GM12878 (cell line): ENCODE measurements around the gene FOSL1. TPM values are rescaled to one million over a fixed set of nuclear protein-coding genes. Genes with fewer than 3 reads are reported as not detected.

ENCODE experiments used
- ATAC-seq: fragments of 200-7000 bp; cut with Tn5 transposase; 3 replicates; pipeline ENCODE4 v1.9.1; 2020; ENCODE audit warnings: mild to moderate bottlenecking, moderate library complexity
- BruUV-seq: library from RNA; stranded (reverse); fragments of 400-500 nt; replicated peaks from 2 replicates; lab custom pipeline; 2021; lab: Mats Ljungman, UMichigan
- CTCF ChIA-PET: fragments of 300-600 bp; sonication (Branson Sonifier 250); formaldehyde crosslinking; extraction: SDS; loops from one replicate; lab custom pipeline; 2021; ENCODE audit warnings: inconsistent platforms; lab: Yijun Ruan, JAX
- POLR2A ChIA-PET: fragments of 350-600 bp; formaldehyde crosslinking; extraction: SDS; loops from one replicate; lab custom pipeline; 2021; ENCODE audit warnings: inconsistent platforms; lab: Charles Lee
- RAD21 ChIA-PET: fragments of 300-600 bp; sonication (Branson Sonifier 250); formaldehyde crosslinking; loops from one replicate; lab custom pipeline; 2023; ENCODE audit warnings: antibody characterized with exemption; ENCODE audit not compliant: unreplicated experiment; lab: Charles Lee
- SMC1A ChIA-PET: fragments of 300-600 bp; sonication (Branson Sonifier 250); formaldehyde crosslinking; loops from one replicate; lab custom pipeline; 2023; ENCODE audit not compliant: unreplicated experiment, uncharacterized antibody; lab: Charles Lee
- DNase-seq: peaks from one replicate; pipeline ENCODE4 v3.0.0-alpha.2; 2011; ENCODE audit warnings: low read depth, low spot score
- FAIRE-seq: peaks from 3 replicates; lab custom pipeline; 2011; peaks lifted over from hg19 to GRCh38; lab: Jason Lieb, UNC
- H2AFZ ChIP-seq: 2 replicates; pipeline ENCODE4 v1.6.0; 2011; ENCODE audit warnings: low read depth, low read length, control low read depth; ENCODE audit not compliant: control insufficient read depth
- H3K27ac ChIP-seq: 2 replicates; pipeline ENCODE4 v1.5.1; 2011; ENCODE audit warnings: control low read depth; ENCODE audit not compliant: control insufficient read depth, insufficient read depth
- H3K27me3 ChIP-seq, 2 experiments: replicated peaks in 1 of 2; 2 replicates each; pipeline versions ENCODE4 v1.6.0 to v1.6.1; 2011; ENCODE audit warnings: low read length in 1 of 2; ENCODE audit not compliant: control insufficient read depth in 2 of 2, insufficient read depth in 2 of 2
- H3K36me3 ChIP-seq, 2 experiments: 2 replicates each; pipeline ENCODE4 v1.5.1; 2011; ENCODE audit warnings: low read length in 1 of 2; ENCODE audit not compliant: control insufficient read depth in 2 of 2, insufficient read depth in 2 of 2
- H3K4me1 ChIP-seq: 2 replicates; pipeline ENCODE4 v1.6.1; 2011; ENCODE audit warnings: mild to moderate bottlenecking, low read length, moderate library complexity, mixed read lengths; ENCODE audit not compliant: control insufficient read depth, insufficient read depth
- H3K4me2 ChIP-seq: 2 replicates; pipeline ENCODE4 v1.6.0; 2011; ENCODE audit warnings: control low read depth; ENCODE audit not compliant: control insufficient read depth, insufficient read depth
- H3K4me3 ChIP-seq: fragments of 200-600 bp; sonication (generic); 2 replicates; pipeline ENCODE4 v1.5.1; 2016
- H3K79me2 ChIP-seq: 2 replicates; pipeline ENCODE4 v1.6.0; 2011; ENCODE audit warnings: low read length; ENCODE audit not compliant: control insufficient read depth, insufficient read depth
- H3K9ac ChIP-seq: 2 replicates; pipeline ENCODE4 v1.8.0; 2011; ENCODE audit warnings: low read length, control low read depth, mixed read lengths; ENCODE audit not compliant: control insufficient read depth, insufficient read depth
- H3K9me3 ChIP-seq: replicated peaks from 3 replicates; pipeline ENCODE4 v1.5.1; 2011; ENCODE audit warnings: mild to moderate bottlenecking, low read length; ENCODE audit not compliant: control insufficient read depth, insufficient read depth
- H4K20me1 ChIP-seq: 2 replicates; pipeline ENCODE4 v1.6.0; 2011; ENCODE audit not compliant: control insufficient read depth, insufficient read depth
- CBFB ChIP-seq: IDR thresholded peaks from 2 replicates; pipeline ENCODE4 v1.6.1; 2016; ENCODE audit warnings: antibody characterized with exemption, low read depth
- EED ChIP-seq: sonication (generic); IDR thresholded peaks from 2 replicates; pipeline ENCODE4 v1.6.1; 2016; ENCODE audit warnings: antibody characterized with exemption, low read depth
- ELK1 ChIP-seq: IDR thresholded peaks from 2 replicates; pipeline ENCODE4 v1.6.1; 2012; ENCODE audit warnings: low read depth, low read length, improper control_type of control experiment
- GATAD2B ChIP-seq: fragments of 450-650 bp; conservative IDR thresholded peaks from 2 replicates; pipeline ENCODE4 v1.6.1; 2017; ENCODE audit warnings: low read depth, mild to moderate bottlenecking, moderate library complexity
- NFXL1 ChIP-seq: fragments of 450-650 bp; IDR thresholded peaks from 2 replicates; pipeline ENCODE4 v1.6.1; 2017; ENCODE audit warnings: antibody characterized with exemption, mild to moderate bottlenecking, borderline replicate concordance
- NFYA ChIP-seq: IDR thresholded peaks from 2 replicates; pipeline ENCODE4 v1.6.1; 2011; ENCODE audit warnings: low read depth, mild to moderate bottlenecking, low read length, improper control_type of control experiment, borderline replicate concordance
- NFYB ChIP-seq: IDR thresholded peaks from 2 replicates; pipeline ENCODE4 v1.6.1; 2011; ENCODE audit warnings: low read depth, mild to moderate bottlenecking, low read length, improper control_type of control experiment, moderate library complexity; ENCODE audit not compliant: insufficient read depth
- NR2C2 ChIP-seq: IDR thresholded peaks from 2 replicates; pipeline ENCODE4 v1.6.1; 2011; ENCODE audit warnings: borderline replicate concordance, low read depth; ENCODE audit not compliant: control insufficient read depth, insufficient read length
- NR2F1 ChIP-seq: fragments of 450-650 bp; conservative IDR thresholded peaks from 2 replicates; pipeline ENCODE4 v1.6.1; 2017; ENCODE audit warnings: mild to moderate bottlenecking
- RCOR1 ChIP-seq: conservative IDR thresholded peaks from 2 replicates; pipeline ENCODE4 v1.6.1; 2012; ENCODE audit warnings: low read depth, low read length, improper control_type of control experiment
- USF2 ChIP-seq: IDR thresholded peaks from 2 replicates; pipeline ENCODE4 v1.6.1; 2011; ENCODE audit warnings: low read depth, low read length, improper control_type of control experiment, borderline replicate concordance
- YY1 ChIP-seq: IDR thresholded peaks from 2 replicates; pipeline ENCODE4 v1.6.1; 2011; ENCODE audit warnings: low read depth, mild to moderate bottlenecking, low read length
- ZBTB4 ChIP-seq: fragments of 450-650 bp; formaldehyde crosslinking; IDR thresholded peaks from 2 replicates; pipeline ENCODE4 v1.4.0; 2022; ENCODE audit warnings: mild to moderate bottlenecking, moderate library complexity
- ZNF24 ChIP-seq: fragments of 450-650 bp; IDR thresholded peaks from 2 replicates; pipeline ENCODE4 v1.6.1; 2017; ENCODE audit warnings: antibody characterized with exemption, mild to moderate bottlenecking
- ZNF592 ChIP-seq: fragments of 450-650 bp; IDR thresholded peaks from 2 replicates; pipeline ENCODE4 v1.6.1; 2017; ENCODE audit warnings: mild to moderate bottlenecking, moderate library complexity
- WGBS: methylation state at CpG from one replicate; pipeline ENCODE4 v1.1.6; 2016; ENCODE audit warnings: low lambda C conversion rate; ENCODE audit not compliant: insufficient replicate concordance, insufficient coverage; ENCODE audit errors: missing lambda C conversion rate; 5-methylcytosine and 5-hydroxymethylcytosine counted together
- in situ Hi-C: fragments of 300-500 bp; cut with MboI; formaldehyde crosslinking; loops from 9 replicates; pipeline ENCODE4 v1.14.3; 2018; ENCODE audit warnings: mixed read lengths
- intact Hi-C: fragments of 100-400 bp; cut with micrococcal nuclease; formaldehyde crosslinking; loops from one replicate; pipeline ENCODE4 v1.14.2; 2022; ENCODE audit not compliant: unreplicated experiment
- polyA plus RNA-seq, 11 experiments: library from polyadenylated mRNA; depleted of rRNA in 4 of 11; unstranded in 6 of 11; stranded (reverse) in 5 of 11; fragments of >200 nt; fragmentation: Nextera tagmentation in 4 of 11; fragmentation: Illumina TruSeq in 1 of 11; extraction: Ambion mirVana in 4 of 11; extraction: Trizol in 1 of 11; gene quantifications; 1 replicate in 1 of 11; 2 replicates in 10 of 11; pipeline versions ENCODE4 v1.2.1 to v1.2.3, GENCODE V29; 2011 to 2016; ENCODE audit warnings: inconsistent platforms in 2 of 11, missing spikeins in 2 of 11, low read depth in 1 of 11
- total RNA-seq, 4 experiments: library from RNA; depleted of rRNA in 3 of 4; stranded (reverse); fragments of >200 nt in 3 of 4; fragmentation: Illumina TruSeq in 1 of 4; extraction: Trizol in 1 of 4; gene quantifications; 2 replicates each; pipeline versions ENCODE4 v1.2.1 to v1.2.3, GENCODE V29; 2013 to 2021

The FOSL1 gene
- total and polyA plus RNA-seq, 10 of the 15 experiments (the other 5 are each of a cell fraction or from before 2014, with no cell fraction given) = 0.82 to 5.4 (median 2.1) TPM

- in situ Hi-C loops = no loop called here
- TF ChIP-seq ZNF24 (no peak), EED (no peak), YY1 (no peak), NFYB (no peak), NR2F1 (no peak), ZBTB4 (CRISPR knock-in tag) (no peak), ZNF592 (no peak), ELK1 (no peak), NFYA (no peak), GATAD2B (no peak), NFXL1 (no peak), NR2C2 (no peak), RCOR1 (no peak), CBFB (no peak), USF2 (no peak)
Measured at GRCh38 chr11:65897020-65897471, 3.1 kb downstream of the FOSL1 start.

More at GRCh38 chr11:65897020-65897471, 3.1 kb downstream of the FOSL1 start:
- SMC1A ChIA-PET = interaction anchor here (1.1 to 1.7 kb wide), 2 partner anchors 9 to 31 kb away, joined by 3 to 6 read pairs; no protein-coding TSS in a partner anchor
- Histone ChIP-seq H3K4me3 (no peak overlapping the region), H2AFZ (no peak overlapping the region), H3K27ac (no peak overlapping the region), H3K79me2 (peaks cover 31% of the 10 kb centered on the region), H3K4me2 (no peak overlapping the region), H4K20me1 (no peaks in the 10 kb centered on the region), H3K36me3 (no peaks in the 10 kb centered on the region), H3K9me3 (no peaks in the 10 kb centered on the region), H3K9ac (no peak overlapping the region), H3K4me1 (peaks cover 20% of the 10 kb centered on the region), H3K27me3 (no peaks in the 10 kb centered on the region)
- BruUV-seq = no TSS peak
- POLR2A ChIA-PET = interaction anchor here (0.6 to 3.6 kb wide), 6 partner anchors 8 to 259 kb away, joined by 3 to 62 read pairs (median 4); partner anchors contain the start of genes CCDC85B, FIBP and SIPA1
- RAD21 ChIA-PET = no interaction called here
- FAIRE-seq = no peak
- no peak for ATAC-seq
- intact Hi-C loops = loop anchor here (10.0 kb wide), 1 partner anchor 238 kb away; no protein-coding TSS in a partner anchor
- CTCF ChIA-PET = interaction anchor here (1.1 to 6.5 kb wide), 6 partner anchors 7 to 185 kb away, joined by 3 to 67 read pairs (median 8); partner anchors contain the start of genes CCDC85B, FIBP and KAT5
- WGBS = 76% methylated on average over 4 of the region's 4 CpGs
- DNase-seq = no peak
